Esophagus squamous epithelium (tissue), 4 donors: ENCODE data around the gene RAB19.

Experiments used
- POLR2A ChIP-seq, 4 donors: fragments of 450-650 bp; IDR thresholded peaks; one replicate each; pipeline ENCODE4 v1.6.1; 2017; ENCODE audit warnings: antibody characterized with exemption in 4 of 4, mild to moderate bottlenecking in 4 of 4, moderate library complexity in 3 of 4
- TF ChIP-seq, protein P1 (sequence below), 6 experiments: fragments of 450-650 bp in 4 of 6; fragments of 200-600 bp in 2 of 6; sonication (generic) in 2 of 6; IDR thresholded peaks; one replicate each; pipeline ENCODE4 v1.5.1; 2016 to 2019; ENCODE audit warnings: antibody characterized with exemption in 6 of 6, mild to moderate bottlenecking in 4 of 6, moderate library complexity in 4 of 6

DNA sequence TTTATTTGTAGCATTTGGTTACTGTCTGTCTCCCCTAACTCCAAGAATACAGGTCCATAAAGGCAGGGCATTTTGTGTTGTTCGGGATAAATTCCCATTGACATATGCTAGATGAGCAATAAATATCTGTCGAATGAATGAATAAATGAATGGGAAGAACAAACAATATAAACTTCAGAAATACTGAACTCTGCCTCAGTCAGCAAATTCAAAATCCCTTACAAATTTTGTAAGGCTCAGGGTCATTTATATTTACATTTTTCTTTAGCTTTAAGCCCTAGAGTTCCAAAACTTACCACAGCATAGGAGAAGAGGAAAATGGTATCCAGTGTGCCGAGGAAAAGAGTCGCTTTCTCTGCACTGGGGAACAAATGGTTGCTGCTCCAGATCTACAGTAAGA is 34.6 kb upstream of the RAB19 start:
- TF ChIP-seq, protein P1, sequence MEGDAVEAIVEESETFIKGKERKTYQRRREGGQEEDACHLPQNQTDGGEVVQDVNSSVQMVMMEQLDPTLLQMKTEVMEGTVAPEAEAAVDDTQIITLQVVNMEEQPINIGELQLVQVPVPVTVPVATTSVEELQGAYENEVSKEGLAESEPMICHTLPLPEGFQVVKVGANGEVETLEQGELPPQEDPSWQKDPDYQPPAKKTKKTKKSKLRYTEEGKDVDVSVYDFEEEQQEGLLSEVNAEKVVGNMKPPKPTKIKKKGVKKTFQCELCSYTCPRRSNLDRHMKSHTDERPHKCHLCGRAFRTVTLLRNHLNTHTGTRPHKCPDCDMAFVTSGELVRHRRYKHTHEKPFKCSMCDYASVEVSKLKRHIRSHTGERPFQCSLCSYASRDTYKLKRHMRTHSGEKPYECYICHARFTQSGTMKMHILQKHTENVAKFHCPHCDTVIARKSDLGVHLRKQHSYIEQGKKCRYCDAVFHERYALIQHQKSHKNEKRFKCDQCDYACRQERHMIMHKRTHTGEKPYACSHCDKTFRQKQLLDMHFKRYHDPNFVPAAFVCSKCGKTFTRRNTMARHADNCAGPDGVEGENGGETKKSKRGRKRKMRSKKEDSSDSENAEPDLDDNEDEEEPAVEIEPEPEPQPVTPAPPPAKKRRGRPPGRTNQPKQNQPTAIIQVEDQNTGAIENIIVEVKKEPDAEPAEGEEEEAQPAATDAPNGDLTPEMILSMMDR (IDR thresholded peaks at IDR 0.05), result no peak
- no peak for TF ChIP-seq POLR2A (IDR thresholded peaks at IDR 0.05)
